ENCODE measurements around the gene INPP5B. TPM values are rescaled to one million over a fixed set of nuclear protein-coding genes. Genes with fewer than 3 reads are reported as not detected.

The INPP5B gene
- total and polyA plus RNA-seq, 8 donors = 7.2 to 56.7 (median 9.5) TPM

GRCh38 chr1:37872692-37873091, 74.2 kb downstream of the INPP5B start:
- WGBS, 5 donors = 93 to 100% (median 96%) methylated on average over 1 of the region's 1 CpG
- intact Hi-C loops (cut with DNase I; ENCODE audit: low total_unique reads) = no loop called here
- TF ChIP-seq CTCF (IDR thresholded peaks at IDR 0.05) = no peak
- no peak for TF ChIP-seq EP300 (IDR thresholded peaks at IDR 0.05)
- no peak for TF ChIP-seq POLR2A (IDR thresholded peaks at IDR 0.05)
- no peak for TF ChIP-seq POLR2AphosphoS5 (IDR thresholded peaks at IDR 0.05)
- Histone ChIP-seq H3K27ac (no peak overlapping the region), H3K4me1 (no peaks in the 10 kb centered on the region), H3K27me3 (no peaks in the 10 kb centered on the region), H3K9me3 (no peaks in the 10 kb centered on the region), H3K36me3 (peaks cover 75 to 100% (median 97%) of the 10 kb centered on the region in 4 donors), H3K4me3 (no peak overlapping the region)
- no peak for DNase-seq

GRCh38 chr1:37868466-37868865, 78.4 kb downstream of the INPP5B start:
- Histone ChIP-seq H3K27me3 (no peaks in the 10 kb centered on the region), H3K9me3 (no peaks in the 10 kb centered on the region), H3K36me3 (peaks cover 63 to 100% (median 97%) of the 10 kb centered on the region in 4 donors), H3K27ac (no peak overlapping the region), H3K4me3 (no peak overlapping the region), H3K4me1 (no peaks in the 10 kb centered on the region)
- intact Hi-C loops (cut with DNase I; ENCODE audit: low total_unique reads) = no loop called here
- no peak for DNase-seq
- no peak for TF ChIP-seq POLR2A (IDR thresholded peaks at IDR 0.05)
- TF ChIP-seq EP300 (IDR thresholded peaks at IDR 0.05) = no peak
- TF ChIP-seq CTCF (IDR thresholded peaks at IDR 0.05) = no peak
- TF ChIP-seq POLR2AphosphoS5 (IDR thresholded peaks at IDR 0.05) = no peak
- 80 to 90% (median 84%) methylated on average over 2 of the region's 2 CpGs for WGBS, 5 donors

DNA sequence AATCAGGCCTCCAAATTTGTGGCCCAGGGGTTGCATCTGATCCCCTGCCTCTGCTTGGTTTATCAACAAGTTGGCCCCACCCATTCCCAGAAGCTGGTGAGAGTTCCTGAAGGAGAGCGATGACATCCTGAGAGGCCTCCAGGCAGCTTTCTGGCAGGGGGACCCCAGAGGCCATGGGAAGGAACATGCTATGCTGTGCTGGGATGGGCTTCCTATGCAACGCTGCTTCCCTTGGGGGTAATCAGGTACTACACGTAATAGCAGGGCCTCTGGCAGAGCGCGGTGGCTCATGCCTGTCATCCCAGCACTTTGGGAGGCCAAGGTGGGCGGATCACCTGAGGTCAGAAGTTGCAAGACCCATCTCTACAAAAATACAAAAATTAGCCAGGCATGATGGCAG, 79.1 kb downstream of the INPP5B start:
- Histone ChIP-seq H3K9me3 (no peaks in the 10 kb centered on the region), H3K27ac (no peak overlapping the region), H3K4me3 (no peak overlapping the region), H3K36me3 (peaks cover 61 to 100% (median 97%) of the 10 kb centered on the region in 4 donors), H3K27me3 (no peaks in the 10 kb centered on the region), H3K4me1 (peaks cover 0 to 2% (median 0%) of the 10 kb centered on the region in 4 donors)
- DNase-seq = no peak
- 86 to 98% (median 95%) methylated on average over 5 to 6 of the region's 6 CpGs for WGBS, 5 donors
- TF ChIP-seq POLR2A (IDR thresholded peaks at IDR 0.05) (no peak), EP300 (IDR thresholded peaks at IDR 0.05) (no peak), CTCF (IDR thresholded peaks at IDR 0.05) (no peak), POLR2AphosphoS5 (IDR thresholded peaks at IDR 0.05) (no peak)
- intact Hi-C loops (cut with DNase I; ENCODE audit: low total_unique reads) = no loop called here

DNA sequence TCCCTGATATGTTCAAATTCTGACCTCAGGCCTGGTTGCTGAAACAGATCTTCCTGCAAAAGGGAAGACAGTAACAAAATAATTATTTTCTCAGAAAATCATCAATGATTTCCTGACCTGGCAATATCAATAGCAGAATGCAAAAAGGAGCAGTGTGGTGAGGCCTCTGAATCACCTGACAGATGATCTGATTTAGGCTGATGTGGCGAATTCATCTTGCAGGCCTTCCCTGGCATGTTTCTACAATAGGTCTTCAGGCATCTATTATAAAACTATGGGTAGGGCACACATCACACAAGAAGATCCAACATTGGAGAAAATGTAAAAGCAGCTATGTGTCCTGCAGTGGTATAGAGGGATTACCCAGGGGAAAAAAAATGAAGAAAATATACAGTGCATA, 80.4 kb downstream of the INPP5B start:
- WGBS, 5 donors = 92 to 95% (median 94%) methylated on average over 1 of the region's 1 CpG
- Histone ChIP-seq H3K4me1 (peaks cover 0 to 3% (median 0%) of the 10 kb centered on the region in 4 donors), H3K9me3 (no peaks in the 10 kb centered on the region), H3K4me3 (no peak overlapping the region), H3K27me3 (no peaks in the 10 kb centered on the region), H3K27ac (no peak overlapping the region), H3K36me3 (peaks cover 54 to 100% (median 99%) of the 10 kb centered on the region in 4 donors)
- no peak for DNase-seq
- intact Hi-C loops (cut with DNase I; ENCODE audit: low total_unique reads) = no loop called here
- no peak for TF ChIP-seq CTCF (IDR thresholded peaks at IDR 0.05)
- TF ChIP-seq POLR2A (IDR thresholded peaks at IDR 0.05) = no peak
- no peak for TF ChIP-seq POLR2AphosphoS5 (IDR thresholded peaks at IDR 0.05)
- TF ChIP-seq EP300 (IDR thresholded peaks at IDR 0.05) = no peak
